Measurements from ENCODE around the gene CSAD.
"Not testable (repeated sequence)": the region's sequence is repeated elsewhere in the genome, so short reads cannot be mapped to it uniquely, and the experiment has no call there.

Gene CSAD

DNA sequence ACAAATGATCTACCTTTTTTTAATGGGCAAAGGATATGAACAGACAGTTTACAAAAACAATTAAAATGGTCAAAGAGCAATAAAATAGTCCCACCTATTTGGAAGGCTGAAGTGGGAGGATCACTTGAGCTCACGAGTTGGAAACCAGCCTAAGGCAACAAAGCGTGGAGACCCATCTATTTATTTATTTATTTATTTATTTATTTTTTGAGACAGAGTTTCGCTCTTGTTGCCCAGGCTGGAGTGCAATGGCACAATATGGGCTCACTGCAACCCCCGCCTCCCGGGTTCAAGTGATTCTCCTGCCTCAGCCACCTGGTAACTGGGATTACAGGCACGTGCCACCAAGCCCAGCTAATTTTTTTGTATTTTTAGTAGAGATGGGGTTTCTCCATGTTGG, 3.3 kb downstream of the CSAD start:
- not testable (repeated sequence) for FAIRE-seq

DNA sequence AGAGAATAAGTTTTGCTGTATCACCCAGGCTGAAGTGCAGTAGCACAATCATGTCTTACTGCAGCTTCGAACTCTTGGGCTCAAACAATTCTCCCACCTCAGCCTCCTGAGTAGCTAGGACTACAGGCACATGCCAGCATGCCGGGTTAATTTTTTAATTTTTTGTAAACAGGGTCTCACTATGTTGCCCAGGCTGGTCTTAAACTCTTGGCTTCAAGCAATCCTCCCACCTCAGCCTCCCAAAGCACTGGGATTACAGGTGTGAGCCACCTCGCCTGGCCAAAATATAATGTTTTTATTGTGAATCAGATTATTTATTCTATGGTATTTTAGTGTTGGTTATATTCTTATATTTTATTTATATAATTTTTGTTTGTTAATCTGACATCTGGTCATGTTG, 4.0 kb downstream of the CSAD start:
- FAIRE-seq: no peak

DNA sequence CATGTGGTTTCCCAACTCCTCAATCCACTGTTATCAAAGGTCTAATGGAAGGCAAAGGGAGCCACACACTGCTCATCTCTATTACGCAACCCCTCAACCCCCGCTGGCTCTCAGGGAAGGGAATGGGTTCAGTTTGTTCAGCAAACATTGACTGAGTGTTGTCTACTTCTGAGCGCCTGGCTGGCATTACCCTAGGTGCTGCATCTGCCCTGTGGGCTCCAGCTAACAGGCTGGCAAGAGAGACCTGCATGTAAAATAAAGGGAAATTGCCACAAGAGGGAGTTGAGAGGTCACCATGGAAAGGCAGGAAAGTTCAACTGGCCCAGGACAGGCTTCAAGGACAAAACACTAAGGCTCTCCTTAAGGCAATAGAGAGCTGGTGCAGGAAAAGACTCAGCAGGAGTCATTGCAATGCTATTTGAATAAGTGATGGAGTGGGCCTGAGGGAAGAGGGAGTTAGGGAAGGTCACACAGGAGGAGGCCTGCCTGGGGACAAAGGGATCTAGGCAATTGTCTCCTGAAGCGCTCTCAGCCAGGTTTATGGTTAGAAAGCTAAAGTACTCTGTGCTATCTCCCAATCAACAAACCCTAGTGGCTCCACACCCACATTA, 5.7 kb downstream of the CSAD start:
- FAIRE-seq: peak; percentile 11

DNA sequence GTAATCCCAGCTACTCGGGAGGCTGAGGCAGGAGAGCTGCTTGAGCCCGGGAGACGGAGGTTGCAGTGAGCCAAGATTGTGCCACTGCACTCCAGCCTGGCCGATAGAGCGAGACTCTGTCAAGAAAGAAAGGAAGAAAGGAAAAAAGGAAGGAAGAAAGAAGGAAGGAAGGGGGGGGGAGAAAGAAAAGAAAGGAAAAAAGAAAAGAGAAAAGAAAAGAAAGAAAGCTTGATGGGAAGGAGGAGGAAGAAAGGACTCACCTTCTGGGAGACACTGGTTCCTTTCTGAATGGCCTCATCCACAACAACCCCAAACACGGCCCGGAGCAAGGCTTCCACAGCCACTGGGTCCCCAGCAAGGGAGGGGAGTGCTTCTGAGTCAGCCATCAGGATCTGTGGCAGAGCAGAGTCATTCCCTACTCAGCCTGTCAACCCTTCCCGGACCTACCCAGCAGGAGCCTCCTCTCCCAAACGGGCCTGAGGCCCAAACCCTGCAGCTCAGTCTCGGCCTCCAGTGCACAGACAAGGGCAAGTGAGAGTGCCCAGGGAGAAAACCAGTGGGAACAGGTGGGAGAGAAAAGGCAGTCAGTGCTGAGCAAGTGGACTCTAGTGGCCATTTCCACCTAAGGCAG, 7.5 kb downstream of the CSAD start:
- no peak for FAIRE-seq

DNA sequence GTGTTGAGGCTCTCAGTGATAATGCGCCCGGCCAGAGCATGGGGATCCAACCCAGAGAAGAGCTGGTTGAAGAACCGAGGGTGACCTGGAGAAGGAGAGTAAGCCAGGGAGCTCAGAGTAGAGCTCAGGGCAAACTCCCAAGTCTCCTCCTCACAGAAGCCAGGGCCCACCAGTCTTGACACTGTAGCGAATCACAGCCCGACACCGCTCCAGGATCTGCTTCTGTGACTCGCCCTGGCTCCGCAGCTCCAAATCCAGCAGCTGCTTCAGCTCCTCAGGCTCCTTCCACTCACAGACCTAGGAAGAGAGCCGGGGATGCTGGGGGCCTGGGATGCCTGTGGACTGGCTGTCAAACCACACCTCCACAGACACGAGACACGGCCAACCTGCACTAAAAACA, 8.4 kb downstream of the CSAD start:
- FAIRE-seq: no peak

DNA sequence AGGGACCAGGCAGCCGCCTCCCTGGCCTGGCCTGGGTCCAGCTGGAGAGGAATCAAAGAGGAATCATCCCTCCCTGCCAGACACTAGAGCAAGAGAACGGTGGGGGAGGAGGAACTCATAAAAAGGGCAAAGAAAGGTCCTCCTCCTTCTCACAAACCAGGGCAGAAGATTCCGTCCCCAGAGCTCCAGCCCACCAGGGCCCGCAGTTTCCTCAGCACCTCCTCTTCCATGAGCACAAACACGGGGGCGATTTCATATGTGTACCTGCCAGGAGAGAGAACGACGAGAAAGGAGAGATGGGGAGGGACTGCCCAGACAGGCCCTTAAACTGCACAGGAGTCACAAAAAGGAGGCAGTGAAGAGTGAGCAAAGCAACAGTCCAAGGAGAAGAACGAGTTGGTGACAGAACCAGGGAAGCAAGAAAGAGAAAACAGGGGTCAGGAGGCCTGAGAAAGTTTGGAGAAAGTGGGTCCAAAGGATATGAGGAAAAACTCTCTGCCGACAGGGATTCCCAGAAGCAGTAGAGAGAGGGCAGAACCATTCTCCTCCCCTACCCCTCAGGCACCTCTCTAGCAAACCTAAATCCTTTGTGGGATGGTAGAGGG, 8.9 kb downstream of the CSAD start:
- no peak for FAIRE-seq

DNA sequence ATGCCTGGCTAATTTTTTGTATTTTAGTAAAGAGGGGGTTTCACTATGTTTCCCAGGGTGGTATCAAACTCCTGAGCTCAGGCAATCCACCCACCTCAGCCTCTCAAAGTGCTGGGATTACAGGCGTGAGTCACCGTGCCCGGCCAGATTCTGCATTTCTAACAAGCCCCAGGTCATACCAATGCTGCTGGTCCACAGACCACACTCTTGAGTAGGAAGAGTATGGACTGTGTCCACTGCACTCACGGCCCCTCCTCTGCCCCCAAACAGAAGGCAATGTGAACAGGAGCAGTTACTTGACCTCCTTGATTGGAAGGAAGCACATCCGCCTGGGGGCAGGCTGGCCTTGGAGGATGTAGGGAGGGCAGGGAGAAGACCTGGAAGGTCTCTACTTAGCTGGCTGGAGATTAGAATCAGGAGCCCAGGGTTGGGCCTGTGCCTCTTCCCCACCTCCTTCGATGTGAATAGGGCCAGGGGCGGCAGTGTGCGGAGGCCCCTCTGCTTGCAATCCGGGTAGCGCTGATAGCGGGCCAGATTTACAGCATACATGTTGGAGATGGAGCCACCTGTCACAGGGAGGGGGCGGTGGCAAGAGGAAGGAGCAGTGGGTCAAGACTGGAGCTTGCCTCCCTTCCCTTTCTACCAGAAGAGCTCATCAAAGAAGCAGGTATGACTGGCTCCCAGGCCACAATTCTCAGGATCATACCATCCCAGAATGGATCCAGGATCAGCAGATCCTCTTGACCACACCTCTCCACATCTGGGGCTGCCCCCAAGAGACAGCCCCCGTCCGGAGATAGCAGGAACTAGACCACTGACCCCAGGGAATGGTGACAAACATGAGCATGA, 9.6 kb downstream of the CSAD start:
- FAIRE-seq: no peak

DNA sequence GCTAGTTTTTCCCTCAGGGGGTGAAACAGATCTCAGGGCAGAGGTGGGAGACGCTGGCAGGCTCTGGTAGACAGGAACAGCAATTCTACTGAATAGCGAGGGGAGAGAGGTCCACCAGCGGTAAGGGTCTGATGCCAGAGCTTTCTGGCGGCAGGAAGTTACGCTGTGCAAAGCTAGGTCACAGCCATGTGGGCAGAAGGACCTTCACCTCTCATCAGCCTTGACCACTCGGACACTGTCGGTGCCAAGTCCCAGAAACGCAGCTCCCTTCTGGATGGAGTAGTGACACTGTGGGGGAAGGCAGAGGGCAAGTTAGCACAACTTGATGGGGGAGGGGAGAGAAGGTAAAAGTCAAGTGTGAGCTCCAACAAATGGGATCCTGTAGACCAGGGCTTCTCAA, 10.5 kb downstream of the CSAD start:
- no peak for FAIRE-seq

DNA sequence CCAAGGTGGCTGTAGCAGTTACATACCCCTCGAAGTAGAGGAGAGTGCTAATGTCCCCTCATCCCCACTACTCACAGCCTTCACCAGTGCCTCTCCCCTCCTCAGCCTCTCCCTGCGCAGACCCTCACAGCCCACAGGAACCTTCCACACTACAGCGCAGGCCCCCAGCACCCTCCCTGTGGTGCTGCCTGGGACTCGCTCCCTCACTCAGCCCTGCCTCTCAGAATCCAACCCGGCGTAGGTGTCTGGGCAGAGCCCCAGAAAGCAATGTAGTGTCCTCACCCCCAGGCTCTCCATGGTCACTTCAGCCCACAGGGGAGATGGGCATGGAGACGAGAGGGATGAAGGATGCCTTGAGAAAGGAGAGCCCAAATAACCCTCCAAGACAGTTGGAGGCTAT, 11.1 kb downstream of the CSAD start:
- FAIRE-seq: no peak

DNA sequence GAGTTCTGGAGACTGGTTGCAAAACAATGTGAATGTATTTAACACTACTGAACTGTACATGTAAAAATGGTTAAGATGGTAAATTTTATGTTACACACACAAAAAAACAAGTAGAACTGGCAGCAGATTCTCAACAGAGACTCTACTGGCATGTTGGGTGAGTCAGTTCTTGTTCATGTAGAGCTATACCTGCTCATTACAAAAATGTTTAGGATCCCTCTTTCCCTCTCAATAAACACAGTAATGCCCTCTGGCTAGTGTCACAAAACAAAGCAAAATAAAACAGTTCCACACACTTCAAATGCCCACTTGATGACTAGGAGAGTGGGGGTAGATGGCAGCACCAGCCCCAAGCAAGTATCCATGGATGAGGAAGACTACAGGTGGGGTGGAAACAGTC, 13.9 kb downstream of the CSAD start:
- FAIRE-seq: peak; percentile 15

DNA sequence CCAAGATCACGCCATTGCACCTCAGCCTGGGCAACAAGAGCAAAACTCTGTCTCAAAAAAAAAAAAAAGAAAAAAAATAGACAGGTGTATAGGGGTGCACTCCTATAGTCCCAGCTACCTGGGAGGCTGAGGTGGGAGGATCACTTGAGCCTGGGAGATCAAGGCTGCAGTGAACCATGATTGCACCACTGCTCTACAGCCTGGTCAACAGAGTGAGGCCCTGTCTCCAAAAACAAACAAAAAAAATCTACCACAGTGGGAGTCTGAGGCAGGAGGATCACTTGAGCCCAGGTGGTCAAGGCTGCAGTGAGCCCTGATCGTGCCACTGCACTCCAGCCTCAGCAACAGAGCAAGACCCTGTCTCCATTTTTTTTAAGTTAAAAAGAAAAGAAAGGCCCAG, 17.7 kb downstream of the CSAD start:
- FAIRE-seq: not testable (repeated sequence)

DNA sequence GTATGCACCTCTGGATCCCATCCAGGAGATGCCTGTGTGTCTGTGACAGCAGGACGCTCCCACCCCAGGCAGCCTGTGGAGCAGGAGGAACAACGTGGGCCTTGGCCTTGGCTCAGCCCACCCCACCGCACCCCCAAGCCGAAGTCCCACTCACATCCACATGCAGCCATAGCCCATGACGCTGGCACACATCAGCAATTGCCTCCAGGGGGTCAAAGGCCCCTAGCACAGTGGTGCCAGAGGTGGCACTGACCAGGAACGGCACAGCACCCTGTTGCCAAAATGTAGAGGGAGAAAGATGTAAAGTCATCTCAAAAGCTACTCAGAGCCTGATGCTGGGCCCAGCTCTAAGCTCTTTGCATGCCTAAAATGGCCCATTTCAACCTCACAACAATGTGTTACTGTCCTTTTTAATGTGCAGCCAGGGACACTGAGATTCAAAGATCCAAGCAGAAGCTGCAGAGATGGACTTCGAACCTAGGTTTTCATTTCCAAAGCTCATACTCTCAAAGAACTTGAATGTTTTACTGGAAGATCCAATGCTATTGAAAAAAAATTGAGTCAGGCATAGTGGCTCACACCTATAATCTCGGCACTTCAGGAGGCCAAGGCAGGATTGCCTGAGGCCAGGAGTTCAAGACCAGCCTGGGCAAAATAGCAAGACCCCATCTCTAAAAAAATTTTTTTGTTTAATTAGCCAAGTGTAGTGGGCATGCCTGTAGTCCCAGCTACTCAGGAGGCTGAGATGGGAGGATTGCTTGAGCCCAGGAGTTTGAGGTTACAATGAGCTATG, 19.4 kb downstream of the CSAD start:
- FAIRE-seq: no peak

DNA sequence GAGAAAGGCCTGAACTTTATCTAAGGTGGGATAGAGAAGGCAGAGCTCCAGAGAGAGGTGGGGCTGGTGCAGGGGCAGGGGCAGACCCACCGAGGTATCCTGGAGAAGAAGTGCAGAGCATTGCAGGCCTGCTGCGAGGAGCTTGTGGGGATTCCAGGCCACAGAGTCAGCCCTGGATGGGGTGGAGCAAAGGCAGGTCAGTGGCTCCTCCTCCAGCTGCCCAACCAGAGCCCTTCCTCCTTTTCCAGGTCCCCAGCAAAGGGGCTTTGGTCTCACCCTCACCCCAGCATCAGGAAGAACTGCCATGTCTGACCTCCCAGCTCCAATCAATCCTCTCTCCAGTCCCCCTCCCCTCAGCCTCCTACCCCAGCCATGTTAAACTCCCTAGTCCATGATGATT, 20.1 kb downstream of the CSAD start:
- no peak for FAIRE-seq

DNA sequence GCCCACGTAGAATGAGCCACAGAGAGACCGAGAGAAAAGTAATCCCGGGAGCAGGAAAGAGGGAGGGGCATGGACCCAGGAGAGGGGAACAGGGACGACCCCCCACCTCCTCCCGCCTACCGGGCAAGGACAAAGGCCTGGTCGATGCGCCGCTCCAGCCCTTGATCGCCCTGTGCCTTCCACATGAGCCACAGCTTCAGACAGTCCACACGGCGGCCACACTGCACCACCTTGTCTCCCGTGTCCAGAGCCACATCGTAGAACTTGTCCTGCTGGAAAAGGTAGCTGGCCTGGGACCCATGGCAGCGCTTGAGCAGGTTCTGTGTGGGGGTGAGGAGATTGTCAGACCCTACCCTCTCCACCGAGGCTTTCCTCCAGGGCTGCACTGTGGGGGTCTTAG, 20.7 kb downstream of the CSAD start:
- FAIRE-seq: no peak

DNA sequence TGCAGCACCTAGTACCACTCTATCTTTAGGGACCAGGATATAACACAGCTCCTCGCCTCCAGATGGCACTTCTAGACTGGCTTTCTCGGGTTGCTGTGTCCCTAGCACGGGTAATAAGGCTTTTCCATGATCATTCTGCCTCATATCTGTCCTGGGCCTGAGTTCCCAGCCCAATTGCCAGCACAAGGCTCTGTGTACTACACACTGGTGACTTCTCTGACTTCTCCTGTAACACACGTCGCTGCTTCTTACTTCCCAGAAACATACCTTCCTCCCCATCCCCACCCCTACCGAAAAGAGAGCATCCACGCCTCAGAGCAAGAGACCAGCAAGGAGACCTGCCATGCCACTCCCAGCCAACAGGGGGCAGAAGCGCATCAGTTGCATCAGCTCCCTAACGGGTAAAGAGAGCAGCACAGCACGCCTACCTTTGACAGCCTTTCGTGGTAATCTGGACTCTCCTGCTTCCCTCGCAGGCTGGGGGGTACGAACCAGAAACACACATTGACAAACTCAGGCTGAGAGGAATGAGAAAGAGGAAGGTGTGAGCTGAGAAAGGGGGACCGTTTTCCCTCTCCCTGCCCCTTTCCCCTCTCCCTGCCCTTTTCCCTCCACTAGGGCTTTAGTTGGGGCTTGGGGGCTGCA, 21.4 kb downstream of the CSAD start:
- peak; percentile 88 for FAIRE-seq

DNA sequence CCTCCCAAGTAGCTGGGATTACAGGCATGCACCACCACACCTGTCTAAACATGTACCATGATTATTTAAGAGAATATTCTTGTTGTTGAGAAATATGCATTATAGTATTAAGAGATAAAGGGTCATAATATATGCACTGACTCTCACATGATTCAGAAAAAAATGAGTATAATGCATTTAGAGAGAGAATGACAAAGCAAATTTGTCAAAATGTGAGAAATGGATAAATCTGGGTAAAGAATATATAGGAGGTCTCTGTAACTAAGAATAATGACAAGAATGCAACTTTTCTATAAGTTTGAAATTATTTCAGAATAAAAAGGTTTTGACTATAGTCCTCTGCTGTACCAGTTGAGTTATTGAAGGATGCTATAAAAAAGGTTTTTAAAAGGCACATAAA, 28.3 kb downstream of the CSAD start:
- FAIRE-seq: no peak

DNA sequence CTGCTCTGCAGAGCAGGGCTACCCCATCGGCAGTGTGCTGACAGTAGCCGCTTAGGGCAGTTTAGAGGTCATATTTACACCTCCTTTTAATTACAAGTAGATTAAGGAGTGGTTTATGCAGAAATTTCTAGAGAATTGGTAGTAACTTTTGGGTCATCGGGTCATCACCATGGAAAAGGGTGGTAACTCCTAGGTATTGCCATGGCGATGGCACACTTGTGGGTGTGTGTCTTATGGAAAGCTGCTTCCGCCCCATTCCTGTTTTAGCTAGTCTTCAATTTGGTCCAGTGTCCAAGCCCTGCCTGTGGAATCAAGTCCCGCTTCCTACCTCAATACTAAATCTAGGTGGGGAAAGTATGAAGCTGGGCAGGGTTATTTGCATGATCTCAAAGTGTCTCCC, 29.7 kb downstream of the CSAD start:
- FAIRE-seq: no peak

DNA sequence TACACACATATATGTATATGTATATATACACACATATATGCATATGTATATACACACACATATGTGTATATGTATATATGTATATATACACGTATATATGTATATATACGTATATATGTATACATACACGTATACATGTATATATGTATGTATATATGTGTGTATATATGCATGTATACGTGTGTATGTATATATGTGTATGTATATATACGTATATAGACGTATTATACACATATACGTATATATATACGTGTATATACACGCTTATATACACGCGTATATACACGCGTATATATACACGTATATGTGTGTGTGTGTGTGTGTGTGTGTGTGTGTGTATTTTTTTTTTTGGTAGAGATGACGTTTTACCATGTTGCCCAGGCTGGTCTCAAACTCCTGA, 33.1 kb downstream of the CSAD start:
- FAIRE-seq: peak; percentile 49

DNA sequence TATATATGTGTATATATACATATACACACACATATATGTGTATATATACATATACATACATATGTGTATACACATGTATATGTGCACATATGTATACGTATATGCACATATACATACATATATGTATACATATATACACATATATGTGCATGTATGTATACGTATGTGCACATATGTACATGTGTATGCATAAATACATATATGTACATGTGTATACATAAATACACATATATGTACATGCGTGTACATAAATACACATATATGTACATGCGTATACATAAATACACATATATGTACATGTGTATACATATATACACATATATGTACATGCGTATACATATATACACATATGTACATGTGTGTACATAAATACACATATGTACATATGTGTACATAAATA, 33.5 kb downstream of the CSAD start:
- FAIRE-seq: no peak

DNA sequence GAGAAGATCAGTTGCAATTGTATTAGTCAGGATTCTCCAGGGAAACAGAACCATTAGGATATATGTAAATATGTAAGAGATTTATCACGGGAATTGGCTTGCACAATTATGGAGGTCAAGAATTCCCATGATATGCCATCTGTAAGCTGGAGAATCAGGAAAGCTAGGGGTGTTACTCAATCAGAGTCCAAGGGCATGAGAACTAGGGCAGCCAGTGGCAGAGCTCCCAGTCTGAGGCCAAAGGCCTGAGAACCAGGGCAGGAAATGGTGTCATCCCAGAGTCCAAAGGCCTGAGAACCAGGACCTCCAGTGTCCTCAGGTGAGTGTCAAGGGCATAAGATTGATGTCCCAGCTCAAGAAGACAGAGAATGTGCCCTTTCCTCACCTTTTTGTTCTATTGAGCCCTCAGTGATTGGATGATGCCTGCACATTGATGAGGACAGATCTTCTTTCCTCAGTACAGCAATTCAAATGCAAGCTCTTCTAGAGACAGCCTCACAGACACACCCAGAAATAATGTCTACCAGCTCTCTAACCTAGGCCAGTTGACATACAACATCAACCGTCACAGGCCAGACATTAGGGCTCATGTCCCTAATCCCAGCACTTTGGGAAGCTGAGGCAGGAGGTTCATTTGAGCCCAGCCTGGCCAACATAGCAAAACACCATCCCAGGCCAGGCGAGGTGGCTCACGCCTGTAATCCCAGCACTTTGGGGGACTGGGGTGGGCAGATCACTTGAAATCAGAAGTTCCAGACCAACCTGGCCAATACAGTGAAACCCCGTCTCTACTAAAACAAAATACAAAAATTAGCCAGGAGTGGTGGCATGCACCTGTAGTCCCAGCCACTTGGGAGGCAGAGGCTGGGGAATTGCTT, 35.1 kb downstream of the CSAD start:
- no peak for FAIRE-seq

DNA sequence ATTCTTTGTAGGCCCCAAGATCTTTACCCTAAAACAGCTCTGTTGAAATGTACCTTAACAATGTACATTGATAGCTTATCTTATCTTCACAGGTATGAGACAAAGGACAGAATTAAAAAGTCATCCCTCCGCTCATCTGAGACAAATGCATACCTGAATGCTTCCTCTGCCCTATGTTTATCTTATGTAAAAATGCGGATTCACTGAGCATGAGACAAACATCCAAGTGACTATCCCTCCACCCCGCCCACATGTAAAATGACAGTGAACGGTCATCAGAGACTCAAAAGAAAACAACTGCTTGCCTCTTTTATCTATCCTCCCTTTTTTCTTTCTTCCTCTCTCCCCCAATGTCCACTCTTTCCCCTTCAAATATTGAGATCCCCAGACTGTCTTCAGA, 37.4 kb downstream of the CSAD start:
- FAIRE-seq: no peak

All from G401.6 (cell line).